ENCODE measurements around the gene DUSP18.
"Not testable (repeated sequence)": the region's sequence is repeated elsewhere in the genome, so short reads cannot be mapped to it uniquely, and the experiment has no call there.

The DUSP18 gene

GRCh38 chr22:30636226-30637077 lies 31.2 kb downstream of the DUSP18 start:
- Histone ChIP-seq H3K4me1 (ENCODE audit: insufficient read depth, low read length) (peaks cover 3% of the 10 kb centered on the region; the same call in 1 of the 2 replicates), H3K9me3 (ENCODE audit: insufficient read depth, low read depth, low read length) (no peaks in the 10 kb centered on the region), H3K36me3 (ENCODE audit: insufficient read depth, low read depth, low read length) (no peaks in the 10 kb centered on the region), H3K4me3 (ENCODE audit: low read length) (peak overlapping the region; percentile 74), H3K27me3 (ENCODE audit: insufficient read depth, low read length) (peaks cover 13% of the 10 kb centered on the region; the same call in 1 of the 2 replicates), H3K9ac (ENCODE audit: low read depth, low read length) (peak overlapping the region; percentile 65; the same call in 1 of the 2 replicates), H3K27ac (ENCODE audit: low read length) (no peak overlapping the region)

DNA sequence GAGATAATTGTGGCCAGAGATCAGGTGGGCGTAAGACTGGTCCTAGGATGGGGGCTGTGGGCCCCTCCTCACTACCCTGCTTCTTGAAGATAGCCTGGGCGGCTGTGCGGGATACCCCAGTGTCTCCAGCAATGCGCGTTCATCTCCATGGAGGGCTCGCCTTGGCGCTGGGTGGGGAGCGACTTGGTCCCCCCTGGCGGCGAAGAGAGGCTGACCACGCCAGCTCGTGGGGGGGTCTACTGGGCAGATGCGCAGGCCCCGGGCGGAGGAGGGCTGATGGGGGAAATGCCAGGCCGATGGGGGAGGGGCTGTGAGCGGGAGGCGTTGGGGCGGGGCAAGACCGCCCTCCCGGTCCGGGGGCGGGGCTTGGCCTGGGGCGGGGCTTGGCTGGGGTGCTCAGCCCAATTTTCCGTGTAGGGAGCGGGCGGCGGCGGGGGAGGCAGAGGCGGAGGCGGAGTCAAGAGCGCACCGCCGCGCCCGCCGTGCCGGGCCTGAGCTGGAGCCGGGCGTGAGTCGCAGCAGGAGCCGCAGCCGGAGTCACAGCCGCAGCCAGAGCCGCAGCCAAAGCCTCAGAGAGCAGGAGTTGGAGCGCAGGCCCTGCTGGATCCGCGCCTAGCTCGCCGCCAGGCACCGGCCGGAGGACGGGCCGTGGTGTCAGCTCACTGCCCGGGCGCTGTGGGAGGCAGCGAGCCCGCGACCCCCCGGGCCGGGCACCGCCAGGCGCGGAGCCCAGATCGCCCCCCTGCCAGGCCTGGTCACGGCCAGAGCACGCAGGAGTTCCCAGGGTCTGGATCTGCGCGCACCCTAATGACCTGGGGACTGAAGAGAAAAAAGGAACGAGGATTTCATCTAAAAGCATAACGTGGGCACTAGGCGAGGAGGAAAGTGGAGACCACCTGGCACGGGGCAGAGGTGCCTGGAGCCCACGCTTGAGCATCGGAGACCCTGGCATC lies 32.1 kb downstream of the DUSP18 start, which contains the start of gene SLC35E4:
TSS of gene SLC35E4 (plus strand) at position 509 of the 953 bp plus-strand sequence. CDS start 670 bp downstream, outside the sequence.
- Histone ChIP-seq H3K9me3 (ENCODE audit: insufficient read depth, low read depth, low read length) (no peaks in the 10 kb centered on the region), H3K4me1 (ENCODE audit: insufficient read depth, low read length) (peaks cover 3% of the 10 kb centered on the region; the same call in 1 of the 2 replicates), H3K27me3 (ENCODE audit: insufficient read depth, low read length) (peaks cover 13% of the 10 kb centered on the region; the same call in 1 of the 2 replicates), H3K36me3 (ENCODE audit: insufficient read depth, low read depth, low read length) (no peaks in the 10 kb centered on the region), H3K9ac (ENCODE audit: low read depth, low read length) (peak within 1 kb of the TSS; percentile 65; the same call in 1 of the 2 replicates), H3K27ac (ENCODE audit: low read length) (no peak within 1 kb of the TSS), H3K4me3 (ENCODE audit: low read length) (peak within 1 kb of the TSS; percentile 74)

GRCh38 chr22:30634471-30635233 lies 33.0 kb downstream of the DUSP18 start:
- H3K36me3 ChIP-seq (ENCODE audit: insufficient read depth, low read depth, low read length): no peaks in the 10 kb centered on the region
- no peaks in the 10 kb centered on the region for H3K9me3 ChIP-seq (ENCODE audit: insufficient read depth, low read depth, low read length)
- peak overlapping the region; percentile 74 for H3K4me3 ChIP-seq (ENCODE audit: low read length)
- H3K27me3 ChIP-seq (ENCODE audit: insufficient read depth, low read length): peaks cover 13% of the 10 kb centered on the region; the same call in 1 of the 2 replicates
- H3K9ac ChIP-seq (ENCODE audit: low read depth, low read length): peak overlapping the region; percentile 48; the same call in 1 of the 2 replicates
- peaks cover 3% of the 10 kb centered on the region; the same call in 1 of the 2 replicates for H3K4me1 ChIP-seq (ENCODE audit: insufficient read depth, low read length)
- no peak overlapping the region for H3K27ac ChIP-seq (ENCODE audit: low read length)

DNA sequence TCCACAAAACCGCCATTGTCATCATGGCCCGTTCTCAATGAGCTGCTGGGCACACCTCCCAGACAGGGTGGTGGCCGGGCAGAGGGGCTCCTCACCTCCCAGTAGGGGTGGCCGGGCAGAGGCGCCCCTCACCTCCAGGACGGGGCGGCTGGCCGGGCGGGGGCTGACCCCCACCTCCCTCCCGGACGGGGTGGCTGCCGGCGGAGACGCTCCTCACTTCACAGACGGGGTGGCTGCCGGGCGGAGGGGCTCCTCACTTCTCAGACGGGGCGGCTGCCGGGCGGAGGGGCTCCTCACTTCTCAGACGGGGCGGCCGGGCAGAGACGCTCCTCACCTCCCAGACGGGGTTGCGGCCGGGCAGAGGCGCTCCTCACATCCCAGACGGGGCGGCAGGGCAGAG lies 36.2 kb downstream of the DUSP18 start:
- not testable (repeated sequence) for H3K27me3 ChIP-seq (ENCODE audit: insufficient read depth, low read length); H3K4me1 ChIP-seq (ENCODE audit: insufficient read depth, low read length); H3K36me3 ChIP-seq (ENCODE audit: insufficient read depth, low read depth, low read length); H3K4me3 ChIP-seq (ENCODE audit: low read length); H3K27ac ChIP-seq (ENCODE audit: low read length); H3K9me3 ChIP-seq (ENCODE audit: insufficient read depth, low read depth, low read length); H3K9ac ChIP-seq (ENCODE audit: low read depth, low read length)

GRCh38 chr22:30628491-30628890 lies 39.2 kb downstream of the DUSP18 start:
- Histone ChIP-seq H3K36me3 (ENCODE audit: insufficient read depth, low read depth, low read length) (peaks cover 22% of the 10 kb centered on the region; the same call in 1 of the 2 replicates), H3K9me3 (ENCODE audit: insufficient read depth, low read depth, low read length) (no peaks in the 10 kb centered on the region), H3K4me3 (ENCODE audit: low read length) (no peak overlapping the region), H3K27me3 (ENCODE audit: insufficient read depth, low read length) (no peaks in the 10 kb centered on the region), H3K9ac (ENCODE audit: low read depth, low read length) (no peak overlapping the region), H3K27ac (ENCODE audit: low read length) (no peak overlapping the region), H3K4me1 (ENCODE audit: insufficient read depth, low read length) (no peaks in the 10 kb centered on the region)

DNA sequence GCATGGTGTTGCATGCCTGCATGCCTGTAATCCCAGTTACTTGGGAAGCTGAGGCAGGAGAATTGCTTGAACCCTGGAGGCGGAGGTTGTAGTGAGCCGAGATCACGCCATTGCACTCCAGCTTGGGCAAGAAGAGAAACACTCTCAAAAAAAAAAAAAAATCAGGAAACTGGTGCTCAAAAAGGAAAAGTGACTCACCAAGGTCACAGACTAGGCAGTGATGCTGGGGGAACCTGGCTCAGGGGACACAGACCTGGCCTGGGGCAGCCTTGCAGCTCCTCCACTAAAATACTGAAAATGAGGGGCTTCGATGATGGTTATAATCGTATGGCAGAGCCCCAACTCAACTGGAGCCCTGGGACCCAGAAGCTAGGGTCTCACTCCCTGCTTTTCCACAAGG lies 40.2 kb downstream of the DUSP18 start:
- Histone ChIP-seq H3K9me3 (ENCODE audit: insufficient read depth, low read depth, low read length) (no peaks in the 10 kb centered on the region), H3K27ac (ENCODE audit: low read length) (no peak overlapping the region), H3K4me3 (ENCODE audit: low read length) (no peak overlapping the region), H3K27me3 (ENCODE audit: insufficient read depth, low read length) (no peaks in the 10 kb centered on the region), H3K36me3 (ENCODE audit: insufficient read depth, low read depth, low read length) (peaks cover 30% of the 10 kb centered on the region; the same call in 1 of the 2 replicates), H3K4me1 (ENCODE audit: insufficient read depth, low read length) (no peaks in the 10 kb centered on the region), H3K9ac (ENCODE audit: low read depth, low read length) (no peak overlapping the region)

DNA sequence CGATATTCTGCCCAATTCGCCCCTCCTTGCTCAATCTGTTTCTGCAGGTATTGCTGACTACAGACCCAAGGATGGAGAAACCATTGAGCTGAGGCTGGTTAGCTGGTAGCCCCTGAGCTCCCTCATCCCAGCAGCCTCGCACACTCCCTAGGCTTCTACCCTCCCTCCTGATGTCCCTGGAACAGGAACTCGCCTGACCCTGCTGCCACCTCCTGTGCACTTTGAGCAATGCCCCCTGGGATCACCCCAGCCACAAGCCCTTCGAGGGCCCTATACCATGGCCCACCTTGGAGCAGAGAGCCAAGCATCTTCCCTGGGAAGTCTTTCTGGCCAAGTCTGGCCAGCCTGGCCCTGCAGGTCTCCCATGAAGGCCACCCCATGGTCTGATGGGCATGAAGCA lies 41.3 kb downstream of the DUSP18 start:
- Histone ChIP-seq H3K9me3 (ENCODE audit: insufficient read depth, low read depth, low read length) (no peaks in the 10 kb centered on the region), H3K27me3 (ENCODE audit: insufficient read depth, low read length) (no peaks in the 10 kb centered on the region), H3K4me3 (ENCODE audit: low read length) (no peak overlapping the region), H3K36me3 (ENCODE audit: insufficient read depth, low read depth, low read length) (peaks cover 33% of the 10 kb centered on the region; the same call in 1 of the 2 replicates), H3K27ac (ENCODE audit: low read length) (no peak overlapping the region), H3K9ac (ENCODE audit: low read depth, low read length) (no peak overlapping the region), H3K4me1 (ENCODE audit: insufficient read depth, low read length) (no peaks in the 10 kb centered on the region)

DNA sequence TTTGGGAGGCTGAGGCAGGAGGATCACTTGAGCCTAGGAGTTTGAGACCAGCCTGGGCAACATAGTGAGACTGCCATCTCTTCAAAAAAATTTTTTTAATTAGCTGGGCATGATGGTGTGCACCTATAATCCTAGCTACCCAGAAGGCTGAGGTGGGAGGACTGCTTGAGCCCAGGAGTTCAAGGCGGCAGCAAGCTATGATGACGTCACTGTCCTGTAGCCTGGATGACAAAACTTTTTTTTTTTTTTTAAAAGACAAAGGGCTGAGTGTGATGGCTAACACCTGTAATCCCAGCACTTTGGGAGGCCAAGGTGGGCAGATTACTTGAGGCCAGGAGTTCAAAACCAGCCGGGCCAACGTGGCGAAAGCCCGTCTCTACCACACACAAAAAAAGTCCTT lies 47.8 kb downstream of the DUSP18 start:
- not testable (repeated sequence) for H3K4me1 ChIP-seq (ENCODE audit: insufficient read depth, low read length); H3K27me3 ChIP-seq (ENCODE audit: insufficient read depth, low read length)
- H3K36me3 ChIP-seq (ENCODE audit: insufficient read depth, low read depth, low read length): peaks cover 71% of the 10 kb centered on the region

DNA sequence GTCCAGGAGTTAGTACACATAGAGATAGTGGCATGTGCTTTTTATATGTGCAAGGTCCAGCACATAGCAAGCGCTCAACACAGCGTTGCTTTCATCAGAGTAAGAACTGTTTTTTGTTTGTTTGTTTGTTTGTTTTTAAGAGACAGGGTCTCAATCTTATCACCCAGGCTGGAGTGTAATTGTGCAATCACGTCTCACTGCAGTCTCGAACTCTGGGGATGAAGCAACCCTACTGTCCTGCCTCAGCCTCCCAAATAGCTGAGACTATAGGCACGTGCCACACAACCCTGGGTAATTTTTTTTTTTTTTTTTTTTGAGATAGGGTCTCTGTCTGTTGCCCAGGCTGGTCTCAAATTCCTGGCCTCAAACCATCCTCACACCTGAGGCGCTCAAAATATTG lies 49.9 kb downstream of the DUSP18 start:
- Histone ChIP-seq H3K4me3 (ENCODE audit: low read length) (no peak overlapping the region), H3K9ac (ENCODE audit: low read depth, low read length) (no peak overlapping the region), H3K27ac (ENCODE audit: low read length) (no peak overlapping the region), H3K9me3 (ENCODE audit: insufficient read depth, low read depth, low read length) (no peaks in the 10 kb centered on the region), H3K36me3 (ENCODE audit: insufficient read depth, low read depth, low read length) (peaks cover 77% of the 10 kb centered on the region), H3K4me1 (ENCODE audit: insufficient read depth, low read length) (no peaks in the 10 kb centered on the region), H3K27me3 (ENCODE audit: insufficient read depth, low read length) (no peaks in the 10 kb centered on the region)

More for the DNA sequence above, 47.8 kb downstream of the DUSP18 start:
- H3K27ac ChIP-seq (ENCODE audit: low read length); H3K9ac ChIP-seq (ENCODE audit: low read depth, low read length); H3K4me3 ChIP-seq (ENCODE audit: low read length); H3K9me3 ChIP-seq (ENCODE audit: insufficient read depth, low read depth, low read length): not testable (repeated sequence)

- Histone ChIP-seq H3K4me1 (ENCODE audit: insufficient read depth, low read length) (no peaks in the 10 kb centered on the region), H3K9ac (ENCODE audit: low read depth, low read length) (no peak overlapping the region), H3K27ac (ENCODE audit: low read length) (no peak overlapping the region), H3K27me3 (ENCODE audit: insufficient read depth, low read length) (no peaks in the 10 kb centered on the region), H3K36me3 (ENCODE audit: insufficient read depth, low read depth, low read length) (peaks cover 83% of the 10 kb centered on the region), H3K4me3 (ENCODE audit: low read length) (no peak overlapping the region), H3K9me3 (ENCODE audit: insufficient read depth, low read depth, low read length) (no peaks in the 10 kb centered on the region)
Observed at GRCh38 chr22:30615543-30615954, 52.1 kb downstream of the DUSP18 start.

GRCh38 chr22:30614879-30615278 lies 52.8 kb downstream of the DUSP18 start:
- Histone ChIP-seq H3K4me3 (ENCODE audit: low read length) (no peak overlapping the region), H3K9ac (ENCODE audit: low read depth, low read length) (no peak overlapping the region), H3K4me1 (ENCODE audit: insufficient read depth, low read length) (no peaks in the 10 kb centered on the region), H3K27me3 (ENCODE audit: insufficient read depth, low read length) (no peaks in the 10 kb centered on the region), H3K9me3 (ENCODE audit: insufficient read depth, low read depth, low read length) (no peaks in the 10 kb centered on the region), H3K36me3 (ENCODE audit: insufficient read depth, low read depth, low read length) (peaks cover 83% of the 10 kb centered on the region), H3K27ac (ENCODE audit: low read length) (no peak overlapping the region)

Data from iPS-20b (cell line).